CD4-positive, alpha-beta T cell treated with Interleukin-4 for 1 hour (primary cell): Measurements from ENCODE around the gene MAGEC3.

Experiments
- DNase-seq, 2 donors: peaks; one replicate each; pipeline ENCODE4 v3.0.0-alpha.2; 2020 to 2022

The MAGEC3 gene

DNA sequence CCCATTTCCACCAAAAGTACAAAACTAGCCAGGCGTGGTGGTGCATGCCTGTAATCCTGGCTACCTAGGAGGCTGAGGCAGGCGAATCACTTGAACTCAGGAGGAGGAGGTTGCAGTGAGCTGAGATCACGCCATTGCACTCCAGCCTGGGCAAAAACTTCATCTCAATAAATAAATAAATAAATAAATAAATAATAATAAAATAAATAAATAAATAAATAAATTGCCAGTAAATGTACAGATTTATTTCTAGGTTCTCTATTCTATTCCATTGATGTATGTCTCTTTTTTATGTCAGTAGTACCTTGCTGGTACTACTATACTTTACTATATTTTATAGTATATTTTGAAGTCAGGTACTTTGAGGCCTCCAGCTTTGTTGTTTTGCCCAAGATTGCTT, 109.2 kb downstream of the MAGEC3 start:
- no peak for DNase-seq
